ENCODE data around the gene ZBED3. TPM values are rescaled to one million over a fixed set of nuclear protein-coding genes. Genes with fewer than 3 reads are reported as not detected.

ZBED3 gene
- total RNA-seq, 1 experiment from 2014 or later = 6.8 TPM

DNA sequence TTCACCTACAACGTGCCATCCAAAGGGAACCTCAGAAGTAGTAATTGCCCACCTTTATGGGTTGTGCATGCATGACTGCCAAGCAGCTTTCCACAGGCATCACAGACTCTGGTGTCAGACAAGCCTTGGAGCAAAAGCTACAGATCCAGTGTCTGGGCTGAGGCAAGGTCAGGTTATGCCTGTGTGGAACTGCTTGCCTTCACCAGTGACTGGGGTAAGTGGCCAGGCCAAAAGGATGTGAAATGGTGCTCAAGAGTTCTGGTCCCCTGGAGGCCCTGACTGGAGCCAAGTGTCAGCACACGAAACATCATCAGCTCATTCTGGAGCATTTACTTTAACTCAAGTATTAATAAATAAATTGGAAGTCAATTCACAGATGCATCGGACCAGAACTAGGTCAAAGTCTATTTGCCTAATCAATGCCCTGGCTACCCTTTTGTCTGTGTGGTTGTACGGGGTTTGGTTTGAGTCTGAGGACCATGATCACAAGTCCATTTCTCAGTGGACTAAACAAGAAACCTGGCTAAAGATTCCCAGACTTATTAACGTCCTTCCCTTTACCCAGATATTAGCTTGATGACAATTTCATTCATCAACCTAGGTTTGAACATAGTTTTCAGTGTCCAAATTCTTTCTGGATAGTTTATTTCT lies 41.5 kb upstream of the ZBED3 start:
- in situ Hi-C loops (cut with HindIII; ENCODE audit: low pct_unique_long_range_greater_than_20kb, low sequenced_read_pairs) (no loop called here), intact Hi-C loops (cut with micrococcal nuclease; ENCODE audit: unreplicated experiment) (no loop called here)
- TF ChIP-seq, protein P1, sequence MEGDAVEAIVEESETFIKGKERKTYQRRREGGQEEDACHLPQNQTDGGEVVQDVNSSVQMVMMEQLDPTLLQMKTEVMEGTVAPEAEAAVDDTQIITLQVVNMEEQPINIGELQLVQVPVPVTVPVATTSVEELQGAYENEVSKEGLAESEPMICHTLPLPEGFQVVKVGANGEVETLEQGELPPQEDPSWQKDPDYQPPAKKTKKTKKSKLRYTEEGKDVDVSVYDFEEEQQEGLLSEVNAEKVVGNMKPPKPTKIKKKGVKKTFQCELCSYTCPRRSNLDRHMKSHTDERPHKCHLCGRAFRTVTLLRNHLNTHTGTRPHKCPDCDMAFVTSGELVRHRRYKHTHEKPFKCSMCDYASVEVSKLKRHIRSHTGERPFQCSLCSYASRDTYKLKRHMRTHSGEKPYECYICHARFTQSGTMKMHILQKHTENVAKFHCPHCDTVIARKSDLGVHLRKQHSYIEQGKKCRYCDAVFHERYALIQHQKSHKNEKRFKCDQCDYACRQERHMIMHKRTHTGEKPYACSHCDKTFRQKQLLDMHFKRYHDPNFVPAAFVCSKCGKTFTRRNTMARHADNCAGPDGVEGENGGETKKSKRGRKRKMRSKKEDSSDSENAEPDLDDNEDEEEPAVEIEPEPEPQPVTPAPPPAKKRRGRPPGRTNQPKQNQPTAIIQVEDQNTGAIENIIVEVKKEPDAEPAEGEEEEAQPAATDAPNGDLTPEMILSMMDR (IDR thresholded peaks at IDR 0.05) = no peak
- no peak for TF ChIP-seq REST (IDR thresholded peaks at IDR 0.05; ENCODE audit: insufficient read depth in 1 of 2, low read depth in 2 of 2, low read length in 1 of 2)
- no peak for TF ChIP-seq POLR2AphosphoS5 (IDR thresholded peaks at IDR 0.05; ENCODE audit: low read depth, low read length)
- ATAC-seq = no peak
- Histone ChIP-seq H3K4me3 (ENCODE audit: low read depth in 2 of 2, low read length in 2 of 2) (no peak overlapping the region), H3K4me1 (ENCODE audit: control insufficient read depth, insufficient read depth, low read length) (0 out of 2 replicates have a peak, but pooled peaks cover 3% of the 10 kb centered on the region), H3K36me3 (ENCODE audit: control insufficient read depth, insufficient read depth, low read length) (no peaks in the 10 kb centered on the region), H3K9me3 (ENCODE audit: control insufficient read depth, insufficient read depth, low read depth, low read length) (no peaks in the 10 kb centered on the region), H3K27me3 (ENCODE audit: control insufficient read depth, insufficient read depth, low read length) (no peaks in the 10 kb centered on the region), H3K27ac (ENCODE audit: low read length) (no peak overlapping the region)
- no peak for DNase-seq (ENCODE audit: low read depth, low spot score)
- ChIA-PET CTCF (no interaction called here), POLR2A (no interaction called here)
- BruUV-seq (replicated peaks) = no TSS peak

DNA sequence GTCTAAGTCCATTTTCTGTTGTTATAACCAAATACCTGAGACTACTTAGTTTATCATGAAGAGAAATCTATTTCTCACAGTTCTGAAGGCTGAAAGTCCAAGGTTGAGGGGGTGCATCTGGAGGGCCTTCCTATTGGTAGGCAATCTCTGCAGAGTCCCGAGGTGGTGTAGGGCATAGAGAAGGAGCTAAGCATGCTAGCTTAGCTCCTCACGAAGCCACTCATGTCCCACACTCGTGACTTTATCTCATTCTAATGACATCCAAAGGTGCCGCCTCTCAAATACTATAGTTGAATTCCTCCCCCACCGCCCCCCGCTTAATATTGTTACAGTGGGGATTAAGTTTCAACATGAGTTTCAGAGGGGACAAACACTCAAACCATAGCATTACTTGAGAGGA lies 36.0 kb upstream of the ZBED3 start:
- DNase-seq (ENCODE audit: low read depth, low spot score) (no peak), ATAC-seq (no peak)
- ChIA-PET CTCF (no interaction called here), POLR2A (no interaction called here)
- TF ChIP-seq REST (IDR thresholded peaks at IDR 0.05; ENCODE audit: insufficient read depth in 1 of 2, low read depth in 2 of 2, low read length in 1 of 2) (no peak), SIN3A (IDR thresholded peaks at IDR 0.05; ENCODE audit: borderline replicate concordance, insufficient read depth, low read depth, low read length) (no peak), POLR2AphosphoS5 (IDR thresholded peaks at IDR 0.05; ENCODE audit: low read depth, low read length) (no peak), TCF7L2 (IDR thresholded peaks at IDR 0.05; ENCODE audit: low read depth, low read length) (no peak)
- TF ChIP-seq, protein P1 (IDR thresholded peaks at IDR 0.05) = no peak
- BruUV-seq (replicated peaks) = no TSS peak
- no peaks in the 10 kb centered on the region for H3K36me3 ChIP-seq (ENCODE audit: control insufficient read depth, insufficient read depth, low read length)
- intact Hi-C loops (cut with micrococcal nuclease; ENCODE audit: unreplicated experiment) = no loop called here
- H3K4me3 ChIP-seq (ENCODE audit: low read depth in 2 of 2, low read length in 2 of 2) = no peak overlapping the region
- H3K4me1 ChIP-seq (ENCODE audit: control insufficient read depth, insufficient read depth, low read length) = no peaks in the 10 kb centered on the region
- no peaks in the 10 kb centered on the region for H3K27me3 ChIP-seq (ENCODE audit: control insufficient read depth, insufficient read depth, low read length)
- no peaks in the 10 kb centered on the region for H3K9me3 ChIP-seq (ENCODE audit: control insufficient read depth, insufficient read depth, low read depth, low read length)
- no peak overlapping the region for H3K27ac ChIP-seq (ENCODE audit: low read length)
- in situ Hi-C loops (cut with HindIII; ENCODE audit: low pct_unique_long_range_greater_than_20kb, low sequenced_read_pairs) = no loop called here

All from Panc1 (cell line).